ENCODE data around the gene ITCH.
"Not testable (repeated sequence)": the region's sequence is repeated elsewhere in the genome, so short reads cannot be mapped to it uniquely, and the experiment has no call there.

The ITCH gene

GRCh38 chr20:34382877-34383455 lies 19.9 kb downstream of the ITCH start:
- not testable (repeated sequence) for DNase-seq

GRCh38 chr20:34385464-34385863 lies 22.4 kb downstream of the ITCH start:
- no peak for DNase-seq

DNA sequence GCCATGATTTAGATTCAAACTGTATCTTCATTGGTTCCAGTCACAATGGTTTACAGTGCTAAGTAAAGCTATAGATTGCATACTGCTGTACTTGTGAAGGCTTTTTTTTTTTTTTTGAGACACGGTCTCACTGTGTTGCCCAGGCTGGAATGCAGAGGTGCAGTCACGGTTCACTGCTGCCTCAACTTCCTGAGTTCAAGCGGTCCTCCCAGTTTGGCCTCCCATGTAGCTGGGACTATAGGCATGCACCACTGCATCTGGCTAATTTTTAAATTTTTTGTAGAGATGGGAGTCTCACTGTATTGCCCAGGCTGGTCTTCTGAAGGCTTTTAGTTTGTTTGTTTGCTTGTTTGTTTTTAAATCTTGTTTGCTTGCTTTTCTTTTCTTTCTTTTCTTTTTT lies 24.9 kb downstream of the ITCH start:
- no peak for DNase-seq

DNA sequence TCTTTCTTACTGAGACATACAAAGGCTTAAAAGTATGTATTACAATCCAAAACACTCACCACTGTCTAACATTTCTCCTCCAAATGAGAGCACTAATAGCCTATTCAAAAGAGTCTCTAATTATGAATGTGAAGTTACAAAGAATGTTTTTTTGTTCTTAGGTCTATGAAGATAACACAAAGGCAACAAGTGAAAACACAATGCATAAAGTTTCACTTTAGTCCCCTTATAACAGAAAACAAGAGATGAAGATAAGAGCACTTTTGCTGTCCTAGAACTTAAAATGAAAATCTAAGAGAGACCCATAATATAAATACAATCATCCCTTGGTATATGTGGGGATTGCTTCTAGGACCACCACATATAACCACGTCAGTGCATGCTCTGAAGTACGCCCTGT lies 25.6 kb downstream of the ITCH start:
- no peak for DNase-seq

- DNase-seq = no peak
These were observed 26.3 kb downstream of the ITCH start for GRCh38 chr20:34389206-34389953.

DNA sequence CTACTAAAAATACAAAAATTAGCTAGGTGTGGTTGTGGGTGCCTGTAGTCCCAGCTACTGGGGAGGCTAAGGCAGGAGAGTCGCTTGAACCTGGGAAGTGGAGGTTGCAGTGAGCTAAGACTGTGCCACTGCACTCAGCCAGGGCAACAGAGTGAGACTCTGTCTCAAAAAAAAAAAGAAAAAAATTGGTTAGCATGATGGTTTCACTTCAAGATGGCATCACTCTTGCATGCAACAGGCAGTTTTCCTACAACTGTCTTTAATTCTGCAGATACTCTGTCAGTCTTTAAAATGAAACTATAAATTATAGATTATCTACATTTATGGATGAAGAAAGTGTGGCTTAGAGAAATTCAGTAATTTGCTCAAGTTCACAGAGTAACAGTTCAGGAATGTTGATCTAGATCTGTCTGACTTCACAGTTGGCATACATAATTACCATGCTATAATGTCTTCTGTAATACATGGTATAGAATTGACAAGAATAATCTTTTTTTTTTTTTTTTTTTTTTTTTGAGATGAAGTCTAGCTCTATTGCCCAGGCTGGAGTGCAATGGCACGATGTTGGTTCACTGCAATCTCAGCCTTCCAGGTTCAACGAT lies 27.0 kb downstream of the ITCH start:
- no peak for DNase-seq

DNA sequence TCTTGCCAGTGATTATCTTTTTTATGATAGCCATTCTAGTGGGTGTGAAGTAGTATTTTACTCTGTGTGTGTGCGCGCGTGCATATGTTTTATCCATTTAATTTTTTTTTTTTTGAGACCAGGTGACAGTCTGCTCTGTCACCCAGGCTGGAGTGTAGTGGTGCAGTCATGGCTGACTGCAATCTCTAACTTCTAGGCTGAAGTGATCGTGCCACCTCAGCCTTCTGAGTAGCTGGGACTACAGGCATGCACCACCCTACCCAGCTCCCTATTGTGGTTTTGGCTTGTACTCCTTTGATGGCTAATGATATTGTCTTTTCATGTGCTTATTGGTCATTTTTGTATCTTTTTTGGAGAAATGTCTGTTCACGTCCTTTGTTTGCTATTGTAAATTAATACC lies 33.3 kb downstream of the ITCH start:
- DNase-seq = no peak

DNA sequence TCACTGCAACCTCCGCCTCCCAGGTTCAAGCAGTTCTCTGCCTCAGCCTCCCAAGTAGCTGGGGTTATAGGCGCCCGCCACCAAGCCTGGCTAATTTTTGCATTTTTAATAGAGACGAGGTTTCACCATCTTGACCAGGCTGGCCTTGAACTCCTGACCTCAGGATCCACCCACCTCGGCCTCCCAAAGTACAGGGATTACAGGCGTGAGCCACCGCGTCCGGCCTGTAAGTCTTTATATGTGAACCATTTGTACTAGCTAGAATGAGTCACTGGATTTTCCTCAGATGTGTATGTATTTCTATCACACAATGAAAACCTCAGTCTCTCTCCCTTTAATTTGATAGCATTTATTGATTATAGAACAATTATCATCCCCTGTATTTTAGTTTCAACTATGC lies 34.0 kb downstream of the ITCH start:
- DNase-seq = no peak

GRCh38 chr20:34400776-34401175 lies 37.7 kb downstream of the ITCH start:
- DNase-seq = not testable (repeated sequence)

DNA sequence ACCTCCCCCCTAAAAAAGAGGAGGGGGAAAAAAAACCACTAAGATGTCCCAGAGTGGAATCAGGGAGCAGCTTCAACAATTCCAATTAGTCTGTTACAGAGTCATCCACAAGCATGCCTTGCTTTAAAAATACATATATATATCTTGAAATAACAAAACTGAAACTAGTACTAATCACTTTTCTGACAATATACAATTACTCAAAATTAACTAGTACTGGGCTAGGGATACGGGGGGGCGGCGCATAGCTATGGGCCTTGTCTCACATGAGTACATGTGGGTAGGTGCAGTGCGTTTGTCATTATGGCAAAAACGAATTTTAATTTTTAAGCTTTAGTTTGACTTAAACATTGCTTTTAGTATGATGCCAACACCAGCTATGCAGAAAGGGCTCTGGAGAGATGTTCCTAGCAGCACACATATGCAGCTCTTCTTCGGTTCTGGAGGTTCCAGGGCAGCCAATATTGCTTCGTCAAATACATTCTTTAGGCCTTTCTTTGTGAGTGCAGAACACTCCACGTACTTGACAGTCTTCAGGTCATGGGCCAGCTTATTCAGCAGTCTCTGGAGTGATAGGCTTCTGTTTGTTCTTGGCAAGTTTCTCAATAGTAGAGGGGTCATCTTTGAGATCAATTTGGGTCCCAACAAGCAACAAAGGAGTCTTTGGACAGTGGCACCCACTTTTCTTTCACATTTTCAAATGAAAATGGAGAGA lies 38.8 kb downstream of the ITCH start:
- DNase-seq = no peak

GRCh38 chr20:34402461-34402860 lies 39.4 kb downstream of the ITCH start:
- DNase-seq = no peak

DNA sequence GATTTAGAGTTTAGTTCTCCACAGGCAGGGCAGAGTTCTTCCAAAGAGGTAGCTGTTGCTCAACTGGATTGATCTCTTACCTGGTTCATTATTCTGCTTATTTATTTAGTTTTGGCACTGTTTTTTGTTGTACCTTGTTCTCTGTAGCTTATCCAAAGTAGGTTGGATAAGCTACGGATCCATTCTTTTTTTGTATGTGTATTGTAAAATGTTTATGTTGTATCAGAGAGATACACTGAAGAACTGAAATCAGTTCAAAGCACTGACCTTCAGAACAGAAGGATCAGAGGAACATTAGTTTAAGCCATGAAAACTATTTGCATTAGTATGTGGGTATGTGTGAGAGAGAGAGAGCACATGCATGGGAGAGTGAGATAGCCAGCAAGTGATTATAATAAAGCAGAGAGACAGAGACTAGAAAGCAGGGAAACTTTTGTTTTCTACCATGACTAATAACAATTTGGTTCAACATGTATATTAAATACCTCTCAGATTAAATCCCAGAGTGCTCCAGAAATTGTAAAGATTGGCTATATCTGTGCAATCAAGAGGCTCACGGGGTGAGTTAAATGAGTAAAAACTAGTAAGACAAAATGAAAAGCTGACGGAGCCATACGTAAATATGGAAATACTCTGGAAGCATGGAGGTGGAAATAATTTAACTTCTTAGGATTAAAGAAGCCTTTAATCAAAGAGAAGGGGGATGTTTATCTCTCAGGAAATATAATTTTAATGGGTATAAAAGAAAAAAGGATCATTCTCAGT lies 40.2 kb downstream of the ITCH start:
- no peak for DNase-seq

GRCh38 chr20:34403908-34404307 lies 40.8 kb downstream of the ITCH start:
- DNase-seq = no peak

DNA sequence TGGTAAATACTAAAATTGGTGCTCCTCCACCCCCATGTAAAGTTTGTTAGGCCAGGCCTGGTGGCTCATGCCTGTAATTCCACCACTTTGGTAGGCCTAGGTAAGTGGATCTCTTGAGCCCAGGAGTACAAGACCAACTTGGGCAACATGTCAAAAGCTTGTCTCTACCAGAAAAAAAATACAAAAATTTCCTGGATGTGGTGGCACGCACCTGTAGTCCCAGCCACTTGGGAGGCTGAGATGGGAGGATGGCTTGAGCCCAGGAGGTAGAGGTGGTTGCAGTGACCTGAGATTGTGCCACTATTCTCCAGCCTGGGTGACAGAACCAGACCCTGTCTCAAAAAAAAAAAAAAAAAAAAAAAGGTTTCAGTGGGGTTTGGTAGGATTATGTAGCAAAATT lies 41.7 kb downstream of the ITCH start:
- DNase-seq = no peak

- DNase-seq = not testable (repeated sequence)
These were observed 42.2 kb downstream of the ITCH start for GRCh38 chr20:34405247-34405651.

DNA sequence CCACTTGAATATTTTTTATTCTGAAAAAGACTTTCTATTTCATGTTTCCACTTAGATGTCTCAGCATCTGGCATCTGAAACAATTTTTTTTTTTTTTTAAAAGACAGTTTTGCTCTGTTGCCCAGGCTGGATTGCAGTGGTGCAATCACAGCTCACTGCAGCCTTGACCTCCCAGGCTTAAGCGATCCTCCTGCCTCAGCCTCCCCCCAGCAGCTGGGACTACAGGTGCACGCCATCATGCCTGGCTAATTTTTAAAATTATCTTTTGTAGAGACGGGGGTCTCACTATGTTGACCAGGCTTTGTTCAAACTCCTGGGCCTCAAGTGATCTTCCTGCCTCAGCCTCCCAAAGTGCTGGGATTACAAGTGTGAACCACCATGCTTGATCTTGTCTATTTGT lies 42.9 kb downstream of the ITCH start:
- DNase-seq = not testable (repeated sequence)

DNA sequence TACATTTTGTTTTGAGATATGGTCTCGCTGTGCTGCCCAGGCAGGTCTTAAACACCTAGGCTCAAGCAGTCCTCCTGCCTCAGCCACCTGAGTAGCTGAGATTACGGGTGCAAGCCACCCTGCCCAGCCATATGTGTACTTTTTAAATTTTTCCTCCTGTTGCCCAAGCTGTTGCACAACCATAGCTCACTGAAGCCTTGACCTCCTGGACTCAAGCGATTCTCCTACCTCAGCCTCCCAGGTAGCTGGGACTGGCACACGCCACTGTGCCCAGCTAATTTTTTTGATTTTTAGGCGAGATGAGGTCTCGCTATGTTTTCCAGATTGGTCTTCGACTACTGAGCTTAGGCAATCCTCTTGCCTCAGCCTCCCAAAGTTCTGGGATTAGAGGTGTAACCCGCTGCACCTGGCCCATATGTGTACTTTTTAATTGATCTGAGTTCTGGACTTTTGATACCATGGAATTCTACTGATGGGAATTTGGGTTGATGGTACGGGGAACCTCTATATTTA lies 44.9 kb downstream of the ITCH start:
- DNase-seq = no peak

- DNase-seq = no peak
These were observed 47.3 kb downstream of the ITCH start for GRCh38 chr20:34410336-34410735.

- DNase-seq = no peak
These were observed 49.4 kb downstream of the ITCH start for GRCh38 chr20:34412453-34412852.

DNA sequence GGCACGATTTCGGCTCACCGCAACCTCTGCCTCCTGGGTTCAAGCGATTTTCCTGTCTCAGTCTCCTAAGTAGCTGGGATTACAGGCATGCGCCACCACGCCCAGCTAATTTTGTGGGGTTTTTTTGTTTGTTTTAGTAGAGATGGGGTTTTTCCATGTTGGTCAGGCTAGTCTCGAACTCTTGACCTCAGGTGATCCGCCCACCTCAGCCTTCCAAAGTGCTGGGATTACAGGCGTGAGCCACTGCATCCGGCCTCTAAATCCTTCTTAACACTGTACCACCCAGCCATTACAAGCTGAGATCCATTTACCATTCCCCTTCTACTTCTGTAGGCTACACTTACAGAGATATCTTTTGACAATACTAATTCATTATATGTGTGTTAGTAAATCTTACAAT lies 51.5 kb downstream of the ITCH start:
- DNase-seq = not testable (repeated sequence)

DNA sequence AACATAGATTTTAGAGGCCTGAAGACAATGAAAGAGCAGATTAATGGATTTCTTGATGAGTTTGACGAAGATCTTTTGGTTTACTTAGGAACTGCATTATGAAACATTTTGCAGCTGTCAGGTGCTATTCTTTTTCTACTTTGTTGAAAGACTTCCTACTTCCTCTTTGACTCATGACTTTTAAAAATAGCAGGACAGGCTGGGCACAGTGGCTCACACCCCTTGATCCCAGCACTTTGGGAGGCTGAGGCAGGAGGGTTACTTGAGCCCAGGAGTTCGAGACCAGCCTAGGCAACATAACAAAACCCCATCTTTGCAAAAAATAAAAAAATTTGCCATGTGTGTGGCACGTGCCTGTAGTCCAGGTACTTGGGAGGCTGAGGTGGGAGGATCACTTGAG lies 52.0 kb downstream of the ITCH start:
- no peak for DNase-seq

- no peak for DNase-seq
These were observed 57.1 kb downstream of the ITCH start for GRCh38 chr20:34420146-34420545.

DNA sequence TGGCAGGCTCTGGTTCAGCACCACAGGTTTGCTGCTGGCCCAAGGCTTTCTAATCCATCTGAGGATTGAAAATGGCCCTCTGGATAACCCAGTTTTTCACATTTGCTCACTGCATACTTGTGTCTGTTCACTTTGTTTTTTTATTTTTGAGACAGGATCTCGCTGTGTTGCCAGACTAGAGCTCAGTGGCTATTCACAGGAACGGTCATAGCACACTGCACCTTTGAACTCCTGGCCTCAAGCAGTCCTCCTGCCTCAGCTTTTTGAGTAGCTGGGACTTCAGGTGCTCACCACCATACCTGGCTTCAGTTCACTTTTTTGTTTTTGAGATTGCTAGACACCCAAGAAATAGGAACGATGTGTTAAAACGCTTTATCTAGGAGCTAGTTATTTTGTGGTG lies 57.9 kb downstream of the ITCH start:
- DNase-seq = no peak
